ENCODE results near the gene ZNF473.
"Not testable (repeated sequence)": the region's sequence is repeated elsewhere in the genome, so short reads cannot be mapped to it uniquely, and the experiment has no call there.

ZNF473 gene

DNA sequence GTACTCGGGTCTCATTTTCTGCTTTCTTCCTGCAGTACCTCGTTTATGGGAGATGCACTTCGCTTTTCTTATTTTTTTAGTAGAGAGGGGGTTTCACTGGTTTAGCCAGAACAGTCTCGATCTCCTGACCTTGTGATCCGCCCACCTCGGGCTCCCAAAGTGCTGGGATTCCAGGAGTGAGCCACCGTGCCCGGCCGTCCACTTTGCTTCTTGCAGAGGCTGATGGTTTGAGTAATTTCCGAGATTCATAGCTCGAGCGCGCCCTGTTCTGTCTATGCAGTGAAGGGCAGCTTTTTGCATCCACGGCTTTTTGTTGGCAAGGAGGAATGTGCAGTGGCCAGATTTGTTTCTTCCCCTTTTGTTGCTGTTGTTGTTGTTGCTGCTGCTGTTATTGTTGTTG lies 73.1 kb downstream of the ZNF473 start:
- not testable (repeated sequence) for H3K4me1 ChIP-seq (ENCODE audit: insufficient read depth, low read length, poor library complexity, severe bottlenecking); H3K79me2 ChIP-seq (ENCODE audit: insufficient read depth, low read length); H3K4me2 ChIP-seq (ENCODE audit: low read depth, low read length, poor library complexity, severe bottlenecking); H4K20me1 ChIP-seq (ENCODE audit: insufficient read depth, low read length, poor library complexity, severe bottlenecking); H3K9me3 ChIP-seq (ENCODE audit: insufficient read depth, low read depth, low read length); H3K9me2 ChIP-seq (replicated peaks; ENCODE audit: low read depth, low read length); H3K36me3 ChIP-seq (ENCODE audit: insufficient read depth, low read length); H3F3A ChIP-seq (ENCODE audit: low read depth); H3K27me3 ChIP-seq (ENCODE audit: insufficient read depth, low read length, poor library complexity, severe bottlenecking); H3K9ac ChIP-seq (ENCODE audit: low read depth, low read length, poor library complexity, severe bottlenecking); H2AFZ ChIP-seq (ENCODE audit: low read length); H3K4me3 ChIP-seq (ENCODE audit: low read length, poor library complexity, severe bottlenecking)

DNA sequence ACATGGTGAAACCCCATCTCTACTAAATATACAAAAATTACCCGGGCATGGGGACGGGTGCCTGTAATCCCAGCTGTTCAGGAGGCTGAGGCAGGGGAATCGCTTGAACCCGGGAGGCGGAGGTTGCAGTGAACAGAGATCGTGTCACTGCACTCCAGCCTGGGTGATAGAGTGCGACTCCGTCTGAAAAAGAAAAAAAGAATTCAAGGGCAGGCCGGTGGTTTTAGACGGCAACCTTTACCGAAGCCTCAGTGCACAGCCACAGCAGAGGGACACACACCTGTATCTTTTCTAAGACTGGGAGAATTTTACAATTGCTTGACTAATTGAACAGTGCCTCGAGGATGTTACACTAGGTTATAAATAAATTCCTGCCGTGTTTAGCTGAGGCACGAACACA lies 73.9 kb downstream of the ZNF473 start:
- H3K9me2 ChIP-seq (replicated peaks; ENCODE audit: low read depth, low read length); H3K9me3 ChIP-seq (ENCODE audit: insufficient read depth, low read depth, low read length); H3K4me3 ChIP-seq (ENCODE audit: low read length, poor library complexity, severe bottlenecking); H3K36me3 ChIP-seq (ENCODE audit: insufficient read depth, low read length); H3K27me3 ChIP-seq (ENCODE audit: insufficient read depth, low read length, poor library complexity, severe bottlenecking); H3F3A ChIP-seq (ENCODE audit: low read depth); H4K20me1 ChIP-seq (ENCODE audit: insufficient read depth, low read length, poor library complexity, severe bottlenecking); H3K4me2 ChIP-seq (ENCODE audit: low read depth, low read length, poor library complexity, severe bottlenecking); H3K4me1 ChIP-seq (ENCODE audit: insufficient read depth, low read length, poor library complexity, severe bottlenecking); H3K79me2 ChIP-seq (ENCODE audit: insufficient read depth, low read length); H2AFZ ChIP-seq (ENCODE audit: low read length); H3K9ac ChIP-seq (ENCODE audit: low read depth, low read length, poor library complexity, severe bottlenecking): not testable (repeated sequence)

DNA sequence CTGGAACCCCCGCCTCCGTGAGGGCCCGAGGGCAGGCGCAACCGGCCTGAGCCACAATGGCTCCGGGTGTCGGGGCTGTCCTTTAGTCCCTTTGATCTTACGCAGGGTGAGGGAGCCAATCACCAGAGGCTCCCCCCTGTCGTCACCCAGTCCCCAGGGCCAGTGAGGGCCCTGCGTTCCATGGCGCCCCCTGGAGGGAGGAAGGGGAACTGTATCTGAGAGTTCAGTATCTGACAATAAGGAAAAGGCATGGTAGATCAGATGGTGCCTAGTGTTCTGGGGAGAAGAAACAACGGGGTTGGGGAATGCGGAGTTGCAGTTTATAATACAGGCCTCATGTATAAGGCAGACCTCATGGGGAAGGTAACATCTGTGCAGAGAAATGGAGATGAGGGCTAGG lies 75.1 kb downstream of the ZNF473 start:
- H3K9me3 ChIP-seq (ENCODE audit: insufficient read depth, low read depth, low read length); H4K20me1 ChIP-seq (ENCODE audit: insufficient read depth, low read length, poor library complexity, severe bottlenecking); H3K9me2 ChIP-seq (replicated peaks; ENCODE audit: low read depth, low read length): not testable (repeated sequence)

More for the DNA sequence above, 75.1 kb downstream of the ZNF473 start:
- not testable (repeated sequence) for H3K4me1 ChIP-seq (ENCODE audit: insufficient read depth, low read length, poor library complexity, severe bottlenecking); H3K27me3 ChIP-seq (ENCODE audit: insufficient read depth, low read length, poor library complexity, severe bottlenecking); H3K9ac ChIP-seq (ENCODE audit: low read depth, low read length, poor library complexity, severe bottlenecking); H3K36me3 ChIP-seq (ENCODE audit: insufficient read depth, low read length); H3K4me2 ChIP-seq (ENCODE audit: low read depth, low read length, poor library complexity, severe bottlenecking); H3F3A ChIP-seq (ENCODE audit: low read depth); H3K79me2 ChIP-seq (ENCODE audit: insufficient read depth, low read length); H3K4me3 ChIP-seq (ENCODE audit: low read length, poor library complexity, severe bottlenecking); H2AFZ ChIP-seq (ENCODE audit: low read length)

All from Loucy (cell line).